GM18909 (cell line): Measurements from ENCODE around the gene TGM5.
"Not testable (repeated sequence)": the region's sequence is repeated elsewhere in the genome, so short reads cannot be mapped to it uniquely, and the experiment has no call there.

Experiments used
- ATAC-seq: cut with Tn5 transposase; IDR thresholded peaks from one replicate; pipeline ENCODE4 v1.9.1; 2021; ENCODE audit warnings: mild to moderate bottlenecking; ENCODE audit not compliant: unreplicated experiment, poor library complexity

The TGM5 gene

DNA sequence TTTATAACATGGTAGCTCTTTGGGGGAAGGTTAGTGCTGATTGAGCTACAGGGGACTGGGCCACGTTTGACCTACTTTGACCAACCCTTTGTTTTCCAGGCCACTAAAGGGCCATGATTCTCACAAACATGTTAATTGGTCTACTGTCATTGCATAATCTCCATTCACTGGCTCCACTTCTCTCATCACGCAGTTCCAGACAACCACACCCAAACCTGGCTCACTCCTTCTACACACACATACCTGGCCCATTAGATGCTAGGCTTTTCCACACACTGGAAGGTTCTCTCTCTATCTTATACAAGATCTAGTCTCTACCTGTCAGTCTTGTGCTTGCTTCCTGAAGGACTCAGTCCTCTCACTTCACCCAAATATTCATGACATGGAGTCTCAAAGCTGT is 15.9 kb downstream of the TGM5 start:
- no peak for ATAC-seq

- peak; percentile 55 for ATAC-seq
Observed at GRCh38 chr15:43249699-43250203, 17.0 kb downstream of the TGM5 start.

DNA sequence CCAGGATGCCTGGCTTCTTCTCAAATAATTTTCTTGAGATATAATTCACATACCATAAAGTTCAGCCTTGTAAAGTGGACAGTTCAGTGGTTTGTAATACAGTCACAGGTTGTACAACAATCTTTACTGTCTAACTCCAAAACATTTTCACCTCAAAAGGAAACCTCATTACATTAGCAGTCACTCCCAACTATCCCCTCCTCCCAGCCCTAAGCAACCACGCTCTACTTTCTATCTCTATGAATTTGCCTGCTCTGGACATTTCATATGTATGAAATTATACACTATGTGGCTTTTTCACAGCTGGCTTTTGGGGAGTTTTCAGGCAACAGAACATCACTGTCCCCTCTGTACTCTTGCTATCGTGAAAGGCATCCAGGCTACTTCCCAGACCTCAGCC is 17.5 kb downstream of the TGM5 start:
- ATAC-seq = peak; percentile 18

- ATAC-seq = no peak
Observed at GRCh38 chr15:43246261-43246774, 20.4 kb downstream of the TGM5 start.

- ATAC-seq = no peak
Observed at GRCh38 chr15:43244092-43244491, 22.6 kb downstream of the TGM5 start.

DNA sequence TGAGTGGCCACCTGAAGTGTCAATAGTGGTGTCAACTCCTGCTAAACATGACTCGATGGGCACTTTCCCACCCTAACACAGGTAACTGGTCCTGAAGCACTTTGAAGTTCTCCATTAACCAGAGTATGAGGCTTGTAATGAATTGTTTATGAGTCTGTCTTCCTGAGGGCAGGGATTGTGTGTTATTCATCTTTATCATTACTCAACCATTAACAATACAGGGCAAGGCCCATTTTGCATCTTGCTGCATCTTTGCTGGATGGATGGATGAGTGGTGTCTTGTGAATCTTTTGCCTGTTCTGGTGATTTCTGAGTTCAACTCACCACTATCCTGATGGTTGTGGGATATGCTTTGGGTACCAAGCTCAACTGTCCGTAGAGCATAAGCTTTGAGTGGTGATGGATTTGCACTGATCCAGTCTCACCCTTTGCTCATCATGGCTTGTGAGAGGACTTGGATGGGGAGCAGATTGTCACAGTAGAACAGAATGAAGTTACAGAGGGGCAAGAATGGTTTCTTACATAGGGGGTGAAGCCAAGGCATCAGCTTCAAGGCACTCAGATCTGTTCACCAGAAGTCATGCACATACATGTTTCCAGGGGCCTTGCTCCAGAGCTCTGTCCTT is 23.6 kb downstream of the TGM5 start:
- ATAC-seq = no peak

GRCh38 chr15:43242616-43243015 is 24.1 kb downstream of the TGM5 start:
- no peak for ATAC-seq

DNA sequence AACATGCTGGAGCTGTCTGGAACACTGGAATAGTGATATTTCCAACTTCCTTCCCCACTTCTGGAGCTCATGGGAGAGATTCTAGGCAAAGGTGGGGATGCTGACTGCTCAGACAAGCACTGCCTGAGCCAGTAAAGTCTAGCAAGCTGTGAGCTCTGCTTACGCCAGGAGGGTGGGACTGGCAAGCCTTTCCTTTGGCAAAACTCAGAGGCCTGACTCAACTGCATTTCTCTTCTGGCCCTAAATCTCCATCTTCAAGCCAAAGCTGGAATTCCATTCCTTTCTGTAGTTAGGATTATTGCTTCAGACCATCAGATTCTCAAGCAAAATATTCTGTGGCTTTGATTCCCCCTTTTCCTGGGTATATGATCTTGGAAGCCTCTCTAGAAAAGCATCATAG is 25.6 kb downstream of the TGM5 start:
- ATAC-seq = no peak

DNA sequence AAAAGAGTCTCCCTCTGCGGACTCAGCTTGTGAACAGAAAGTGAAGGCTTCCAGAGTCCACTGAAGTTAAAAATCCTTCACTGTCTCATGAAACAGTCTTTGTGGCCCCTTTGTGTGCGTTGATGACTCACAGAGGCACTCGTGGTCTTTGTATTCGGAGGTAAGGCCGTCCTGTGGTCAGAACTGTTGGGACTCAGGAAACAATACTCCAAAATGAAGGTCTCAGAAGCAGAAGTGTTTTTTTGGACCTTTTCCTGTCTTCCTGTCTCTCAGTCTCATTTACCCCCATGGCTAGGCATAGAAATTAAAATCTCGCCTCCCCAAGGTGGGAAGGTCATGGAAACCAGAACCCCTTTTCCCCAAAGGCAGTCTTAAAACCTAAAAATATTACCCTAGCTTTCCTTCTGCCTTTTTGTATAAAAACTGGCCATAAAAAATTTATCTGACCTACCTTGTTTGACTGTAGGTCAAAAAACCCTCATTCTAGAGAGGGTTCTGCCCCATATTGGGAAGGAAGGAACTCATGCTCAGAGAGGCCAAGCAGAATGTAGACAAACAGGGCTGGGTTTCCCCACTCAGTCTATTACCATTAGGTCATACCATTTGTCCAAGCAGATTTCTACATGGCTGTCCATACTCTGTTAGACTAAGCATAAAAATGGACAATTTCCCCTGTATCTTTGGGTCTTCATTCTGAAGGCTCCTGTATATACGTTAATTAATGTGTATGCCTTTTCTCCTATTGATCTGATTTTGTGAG is 26.8 kb downstream of the TGM5 start:
- ATAC-seq = no peak

GRCh38 chr15:43238671-43239131 is 28.0 kb downstream of the TGM5 start:
- no peak for ATAC-seq

- no peak for ATAC-seq
Observed at GRCh38 chr15:43237842-43238470, 28.8 kb downstream of the TGM5 start.

DNA sequence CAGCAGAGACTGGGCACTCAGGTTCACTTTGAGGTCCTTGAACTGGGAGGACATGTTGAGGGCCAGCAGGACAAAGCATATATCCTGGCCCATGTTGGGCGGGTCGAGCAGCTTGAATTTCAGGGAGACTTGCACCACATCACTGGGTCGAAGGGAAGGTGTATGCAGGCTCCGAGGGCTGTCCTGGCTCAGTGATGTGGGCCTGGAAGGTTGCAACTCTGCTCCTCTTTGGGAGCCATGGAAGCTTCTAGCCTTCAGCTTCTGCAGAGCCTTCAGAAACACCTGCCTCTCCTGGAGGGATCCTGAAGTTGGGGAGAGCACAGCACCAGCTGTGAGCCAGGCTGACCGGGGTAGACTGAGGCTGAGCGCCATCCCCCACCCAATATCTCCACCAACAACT is 31.2 kb downstream of the TGM5 start:
- ATAC-seq = no peak

DNA sequence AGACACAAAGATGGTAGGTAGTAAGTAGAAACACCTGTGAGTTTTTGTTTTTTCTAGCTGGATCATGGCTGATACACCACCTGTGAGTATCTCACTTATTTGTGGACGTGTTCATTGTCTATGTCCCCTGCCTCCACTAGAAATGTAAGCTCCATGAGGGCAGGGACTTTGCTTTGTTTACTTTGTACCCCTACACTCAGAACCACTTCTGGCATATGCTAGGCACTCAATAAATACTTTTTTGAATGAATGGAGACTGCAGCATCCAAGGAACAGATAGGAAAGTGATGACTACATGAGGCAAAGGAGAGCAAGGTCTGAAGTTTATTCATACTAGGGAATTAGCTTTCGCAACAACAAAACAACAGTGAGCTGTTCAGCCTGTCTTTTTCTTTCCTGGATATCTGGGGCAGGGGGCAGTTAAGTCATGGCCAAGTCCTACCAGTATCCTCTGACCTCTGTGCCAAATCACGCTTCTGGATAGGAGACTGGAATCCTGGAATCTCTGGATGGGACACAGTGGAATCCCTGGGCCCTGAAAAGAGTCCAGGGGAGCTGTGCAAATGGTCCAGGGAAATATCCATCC is 34.3 kb downstream of the TGM5 start:
- no peak for ATAC-seq

DNA sequence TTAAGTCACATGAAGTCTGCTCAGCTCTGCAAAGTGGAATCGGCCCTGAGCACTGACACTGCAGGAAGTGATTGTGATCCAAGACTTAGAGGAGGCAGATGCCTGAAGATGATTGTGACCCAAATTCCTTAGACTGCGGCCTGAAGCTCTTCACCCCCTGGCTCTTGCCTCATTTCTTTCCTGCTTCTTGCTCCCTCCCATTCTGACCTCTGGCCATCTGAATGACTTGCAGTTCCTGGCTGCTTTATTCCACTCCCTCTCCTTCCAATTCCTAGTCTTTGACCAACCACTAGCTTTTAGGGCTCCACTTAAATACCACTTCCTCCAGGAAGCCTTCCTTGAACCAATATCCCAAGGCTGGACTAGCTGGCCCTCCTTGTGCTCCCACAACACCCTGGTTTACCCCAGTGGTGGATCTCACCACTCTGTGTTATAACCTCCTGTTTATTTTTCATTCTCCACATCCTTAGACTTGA is 36.0 kb downstream of the TGM5 start:
- ATAC-seq = no peak

DNA sequence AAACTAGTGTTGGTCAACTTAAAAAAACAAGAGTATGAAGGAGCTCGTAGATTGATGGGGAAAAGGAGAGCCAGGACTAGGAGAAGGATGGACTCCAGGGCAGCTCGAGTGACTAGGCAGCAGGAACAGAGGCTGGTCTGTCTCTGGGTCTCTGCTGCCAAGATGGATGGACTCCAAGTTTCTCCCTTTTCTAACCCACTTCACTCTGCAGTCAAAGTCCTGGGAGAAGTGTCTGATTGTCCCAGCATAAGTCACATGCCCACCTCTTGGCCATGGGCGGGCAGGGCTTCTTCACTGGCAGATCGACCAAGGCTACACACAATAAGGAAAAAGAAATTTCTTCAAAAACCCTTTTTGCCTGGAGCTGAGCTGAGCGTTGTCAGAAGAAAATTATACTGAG is 36.8 kb downstream of the TGM5 start:
- no peak for ATAC-seq

DNA sequence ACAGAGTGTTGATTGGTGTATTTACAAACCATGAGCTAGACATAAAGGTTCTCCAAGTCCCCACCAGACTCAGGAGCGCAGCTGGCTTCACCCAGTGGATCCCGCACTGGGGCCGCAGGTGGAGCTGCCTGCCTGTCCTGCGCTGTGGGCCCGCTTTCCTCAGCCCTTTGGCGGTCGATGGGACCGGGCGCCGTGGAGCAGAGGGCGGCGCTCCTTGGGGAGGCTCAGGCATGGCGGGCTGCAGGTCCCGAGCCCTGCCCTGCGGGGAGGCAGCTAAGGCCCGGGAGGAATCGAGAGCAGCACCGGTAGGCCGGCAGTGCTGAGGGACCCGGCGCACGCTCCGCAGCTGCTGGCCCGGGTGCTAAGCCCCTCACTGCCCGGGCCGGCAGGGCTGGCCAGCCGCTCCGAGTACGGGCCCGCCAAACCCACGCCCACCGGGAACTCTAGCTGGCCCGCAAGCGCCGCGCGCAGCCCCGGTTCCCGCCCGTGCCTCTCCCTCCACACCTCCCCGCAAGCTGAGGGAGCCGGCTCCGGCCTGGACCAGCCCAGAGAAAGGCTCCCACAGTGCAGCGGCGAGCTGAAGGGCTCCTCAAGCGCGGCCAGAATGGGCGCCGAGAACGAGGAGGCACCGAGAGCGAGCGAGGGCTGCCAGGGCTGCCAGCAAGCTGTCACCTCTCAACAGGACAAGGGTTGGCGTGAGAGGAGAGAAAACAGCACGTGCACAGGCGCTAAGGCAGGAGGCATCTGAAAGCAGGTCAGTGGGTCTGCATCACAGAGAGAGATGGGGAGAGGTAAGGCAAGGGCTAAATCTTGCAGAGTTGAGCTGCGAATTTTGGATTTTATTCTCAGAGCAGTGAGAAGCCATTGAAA is 40.1 kb downstream of the TGM5 start:
- ATAC-seq = no peak

DNA sequence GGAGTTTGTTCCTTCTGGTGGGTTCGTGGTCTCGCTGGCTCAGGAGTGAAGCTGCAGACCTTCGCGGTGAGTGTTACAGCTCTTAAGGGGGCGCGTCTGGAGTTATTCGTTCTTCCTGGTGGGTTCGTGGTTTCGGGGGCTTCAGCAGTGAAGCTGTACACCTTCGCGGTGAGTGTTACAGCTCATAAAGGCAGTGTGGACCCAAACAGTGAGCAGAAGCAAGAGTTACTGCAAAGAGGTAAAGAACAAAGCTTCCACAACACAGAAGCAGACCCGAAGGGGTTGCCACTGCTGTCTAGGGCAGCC is 40.8 kb downstream of the TGM5 start:
- ATAC-seq = not testable (repeated sequence)

DNA sequence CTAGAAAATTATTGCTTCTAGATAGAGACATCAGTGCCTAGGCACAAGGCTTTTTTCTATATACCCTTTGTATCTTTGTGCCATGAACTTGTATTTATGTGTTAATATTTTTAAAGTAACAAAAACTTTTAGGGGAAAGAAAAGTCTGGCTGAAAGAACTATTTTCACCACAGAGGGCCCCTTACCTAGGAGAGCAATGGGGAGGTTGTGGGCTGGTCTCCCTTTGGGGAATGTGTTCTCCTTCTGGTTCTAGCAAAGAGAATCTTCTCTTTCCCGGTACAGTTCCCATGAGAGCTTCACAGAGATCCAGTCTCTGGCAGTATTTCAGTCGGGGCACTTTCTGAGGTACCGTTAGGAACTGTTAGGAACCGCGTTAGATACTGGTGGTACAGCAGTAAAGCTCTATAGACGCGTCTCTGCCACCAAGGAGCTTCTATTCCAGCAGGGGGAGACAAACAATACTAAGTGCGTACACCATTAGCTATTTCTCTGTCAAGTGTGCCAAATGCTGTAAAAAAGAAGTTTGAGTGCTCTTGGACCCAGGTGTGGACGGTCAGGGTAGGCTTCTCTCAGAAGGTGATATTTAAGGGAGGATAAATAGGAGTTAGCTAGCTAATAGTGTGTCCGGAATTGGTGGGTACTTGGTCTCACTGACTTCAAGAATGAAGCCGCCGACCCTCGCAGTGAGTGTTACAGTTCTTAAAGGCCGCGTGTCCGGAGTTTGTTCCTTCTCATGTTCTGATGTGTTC is 41.4 kb downstream of the TGM5 start:
- peak; percentile 50 for ATAC-seq

DNA sequence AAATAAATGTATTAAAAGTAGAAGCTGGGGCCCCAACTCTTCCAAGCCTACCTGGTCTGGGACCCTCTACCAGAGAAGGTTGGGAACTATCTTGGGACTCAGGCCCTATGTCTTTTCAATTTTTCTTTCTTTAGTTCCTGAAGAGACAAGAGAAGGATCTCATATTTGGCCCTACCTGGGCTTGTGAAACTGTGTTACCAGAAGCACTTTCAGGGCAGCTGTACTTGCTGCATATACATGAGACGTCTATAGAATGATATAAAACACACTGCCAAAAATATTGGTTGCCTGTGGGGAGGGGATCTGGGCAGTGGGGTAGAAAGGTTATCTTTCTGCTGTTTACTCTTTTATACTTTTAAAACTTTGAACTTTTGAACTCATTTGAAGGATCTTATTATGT is 45.3 kb downstream of the TGM5 start:
- no peak for ATAC-seq
